Neuronal stem cell (in vitro differentiated cells): ENCODE measurements around the gene TRAF2.
A peak's percentile ranks its signal among the peaks of the same experiment; 100 is the strongest.

Source experiments
- DNase-seq: peaks from one replicate; pipeline ENCODE4 v3.0.0-alpha.2; 2013; ENCODE audit warnings: low spot score
- H2AFZ ChIP-seq: one replicate; pipeline ENCODE4 v1.6.1; 2013; ENCODE audit warnings: mild to moderate bottlenecking, low read length, inconsistent platforms
- H2AK5ac ChIP-seq: 2 replicates; pipeline ENCODE4 v1.6.1; 2013; ENCODE audit warnings: low read depth, mild to moderate bottlenecking, inconsistent platforms, low read length, moderate library complexity, mixed read lengths
- H2BK120ac ChIP-seq: 2 replicates; pipeline ENCODE4 v1.6.1; 2013; ENCODE audit warnings: low read depth, mild to moderate bottlenecking, inconsistent platforms, low read length, moderate library complexity, mixed read lengths
- H2BK12ac ChIP-seq: one replicate; pipeline ENCODE4 v1.6.1; 2013; ENCODE audit warnings: low read length, inconsistent platforms
- H2BK15ac ChIP-seq: 2 replicates; pipeline ENCODE4 v1.6.1; 2013; ENCODE audit warnings: mild to moderate bottlenecking, low read length, inconsistent platforms, mixed read lengths
- H2BK5ac ChIP-seq: one replicate; pipeline ENCODE4 v1.6.1; 2013; ENCODE audit warnings: inconsistent platforms, mild to moderate bottlenecking, low read length, moderate library complexity
- H3K14ac ChIP-seq: one replicate; pipeline ENCODE4 v1.6.1; 2013; ENCODE audit warnings: low read length, inconsistent platforms
- H3K18ac ChIP-seq: 2 replicates; pipeline ENCODE4 v1.6.1; 2013; ENCODE audit warnings: low read length, inconsistent platforms
- H3K23ac ChIP-seq: 2 replicates; pipeline ENCODE4 v1.6.1; 2013; ENCODE audit warnings: low read depth, mild to moderate bottlenecking, mixed read lengths, low read length, inconsistent platforms; ENCODE audit not compliant: poor library complexity
- H3K27ac ChIP-seq: replicated peaks from 3 replicates; pipeline ENCODE4 v1.5.1; 2013; ENCODE audit warnings: low read length, inconsistent platforms
- H3K27me3 ChIP-seq, 3 experiments: 2 replicates each; pipeline ENCODE4 v1.6.1; 2013; ENCODE audit warnings: low read length in 3 of 3, mild to moderate bottlenecking in 2 of 3, inconsistent platforms in 1 of 3, low read depth in 1 of 3, mixed read lengths in 1 of 3, moderate library complexity in 1 of 3; ENCODE audit not compliant: control insufficient read depth in 3 of 3, insufficient read depth in 3 of 3
- H3K36me3 ChIP-seq, 2 donors: replicated peaks in 1 of 2; 2 replicates each; pipeline ENCODE4 v1.6.1; 2013; ENCODE audit warnings: low read length in 2 of 2; ENCODE audit not compliant: control insufficient read depth in 2 of 2, insufficient read depth in 2 of 2
- H3K4ac ChIP-seq: 2 replicates; pipeline ENCODE4 v1.6.1; 2013; ENCODE audit warnings: inconsistent platforms, mild to moderate bottlenecking, low read length, moderate library complexity
- H3K4me1 ChIP-seq, 2 donors: 1 replicate in 1 of 2; 2 replicates in 1 of 2; pipeline ENCODE4 v1.6.1; 2013; ENCODE audit warnings: low read length in 2 of 2, low read depth in 1 of 2; ENCODE audit not compliant: control insufficient read depth in 2 of 2, insufficient read depth in 1 of 2
- H3K4me2 ChIP-seq: one replicate; pipeline ENCODE4 v1.6.1; 2013; ENCODE audit warnings: mild to moderate bottlenecking, low read length, inconsistent platforms; ENCODE audit not compliant: insufficient read depth, poor library complexity, severe bottlenecking
- H3K4me3 ChIP-seq, 2 donors: 2 replicates each; pipeline ENCODE4 v1.5.1; 2013; ENCODE audit warnings: low read length in 2 of 2, mild to moderate bottlenecking in 2 of 2, inconsistent platforms in 1 of 2, moderate library complexity in 1 of 2
- H3K79me1 ChIP-seq: one replicate; pipeline ENCODE4 v1.6.1; 2013; ENCODE audit warnings: low read depth, mild to moderate bottlenecking, inconsistent platforms, low read length, moderate library complexity
- H3K9ac ChIP-seq: one replicate; pipeline ENCODE4 v1.6.1; 2013; ENCODE audit warnings: mild to moderate bottlenecking, low read depth, low read length, inconsistent platforms; ENCODE audit not compliant: poor library complexity
- H3K9me3 ChIP-seq, 2 donors: replicated peaks in 1 of 2; 2 replicates each; pipeline versions ENCODE3 to v1.6.1; 2013; ENCODE audit warnings: low read length in 2 of 2, mild to moderate bottlenecking in 2 of 2, inconsistent platforms in 1 of 2, low read depth in 1 of 2, mixed read lengths in 1 of 2, moderate library complexity in 1 of 2; ENCODE audit not compliant: control insufficient read depth in 2 of 2, insufficient read depth in 1 of 2
- H4K8ac ChIP-seq: one replicate; pipeline ENCODE4 v1.6.1; 2013; ENCODE audit warnings: low read depth, mild to moderate bottlenecking, inconsistent platforms, low read length, moderate library complexity
- H4K91ac ChIP-seq: one replicate; pipeline ENCODE4 v1.6.1; 2013; ENCODE audit warnings: low read length, low read depth, mild to moderate bottlenecking, inconsistent platforms; ENCODE audit not compliant: poor library complexity
- WGBS, 2 donors: extraction: QIAGEN DNeasy Blood & Tissue Kit; methylation state at CpG; one replicate each; pipeline ENCODE4 v1.1.7; 2013; ENCODE audit warnings: missing lambda C conversion rate in 2 of 2, mixed read lengths in 1 of 2; ENCODE audit not compliant: insufficient read length in 2 of 2, insufficient replicate concordance in 1 of 2; ENCODE audit errors: extremely low coverage in 2 of 2; 5-methylcytosine and 5-hydroxymethylcytosine counted together

The TRAF2 gene

DNA sequence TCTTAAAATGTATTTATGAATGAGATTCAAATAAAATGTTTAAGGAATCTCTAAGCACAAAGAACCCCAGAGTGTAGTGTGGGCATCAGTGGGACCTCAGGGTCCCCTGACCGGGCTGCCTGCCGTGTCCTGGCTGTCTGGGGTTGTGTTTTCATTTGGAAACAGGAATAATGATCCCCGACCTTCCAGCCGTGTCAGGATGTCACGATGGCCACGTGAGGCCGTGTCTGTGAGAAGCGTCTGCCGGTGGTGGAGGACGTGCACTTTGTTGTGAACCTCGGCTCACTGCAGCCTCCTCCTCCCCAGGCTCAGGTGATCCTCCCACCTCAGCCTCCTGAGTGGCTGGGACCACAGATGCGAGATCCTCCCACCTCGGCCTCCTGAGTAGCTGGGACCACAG is 4.3 kb downstream of the TRAF2 start:
- H2BK5ac ChIP-seq = no peak overlapping the region
- no peak overlapping the region for H4K8ac ChIP-seq
- no peak overlapping the region for H2AFZ ChIP-seq
- H4K91ac ChIP-seq = no peak overlapping the region
- H3K18ac ChIP-seq = no peak overlapping the region
- no peak overlapping the region for H2AK5ac ChIP-seq
- no CpG with 5 or more reads among the region's 13 CpGs for WGBS, 2 donors
- H3K4ac ChIP-seq = no peak overlapping the region
- peaks cover 3 to 7% of the 10 kb centered on the region in 2 donors for H3K4me1 ChIP-seq
- H3K79me1 ChIP-seq = peaks cover 33% of the 10 kb centered on the region
- no peak overlapping the region for H3K23ac ChIP-seq
- H3K27me3 ChIP-seq = no peaks in the 10 kb centered on the region
- no peak overlapping the region for H3K14ac ChIP-seq
- no peak overlapping the region for H3K4me2 ChIP-seq
- no peak overlapping the region for H3K27ac ChIP-seq
- no peak overlapping the region for H2BK120ac ChIP-seq
- DNase-seq = no peak
- H2BK12ac ChIP-seq = no peak overlapping the region
- no peak overlapping the region for H2BK15ac ChIP-seq
- H3K4me3 ChIP-seq = peak overlapping the region in 1 of 2 donors; percentile 61
- no peaks in the 10 kb centered on the region for H3K9me3 ChIP-seq
- H3K36me3 ChIP-seq = peaks cover 16 to 55% of the 10 kb centered on the region in 2 donors
- H3K9ac ChIP-seq = peak overlapping the region; percentile 21

DNA sequence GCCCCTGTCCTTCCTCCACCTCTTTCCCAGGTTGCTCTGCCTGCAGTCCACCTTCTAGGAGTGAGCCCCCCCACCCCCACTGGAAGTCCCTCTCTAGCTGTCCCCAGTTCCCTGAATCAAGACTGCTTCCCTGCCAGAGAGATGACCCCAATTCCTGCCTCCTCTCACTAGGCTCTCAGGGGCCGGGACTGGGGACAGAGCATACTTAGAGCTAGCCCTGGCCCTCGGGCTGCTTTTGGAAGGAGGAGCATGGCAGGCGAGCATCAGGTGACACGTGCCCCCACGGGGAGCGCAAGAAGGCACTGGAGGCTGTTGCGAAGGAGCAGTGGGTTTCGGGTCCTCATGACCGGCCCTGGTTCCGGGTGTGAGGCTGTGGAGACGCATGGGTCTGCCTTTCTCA is 9.7 kb downstream of the TRAF2 start:
- no peak overlapping the region for H3K4me3 ChIP-seq
- peak overlapping the region; percentile 56 for H3K14ac ChIP-seq
- H3K4me2 ChIP-seq = peak overlapping the region; percentile 2
- no peak overlapping the region for H2AFZ ChIP-seq
- H3K4ac ChIP-seq = no peak overlapping the region
- WGBS, 2 donors = no CpG with 5 or more reads among the region's 11 CpGs
- H3K36me3 ChIP-seq = peaks cover 33 to 65% of the 10 kb centered on the region in 2 donors
- H3K23ac ChIP-seq = peak overlapping the region; percentile 73
- H2BK15ac ChIP-seq = peak overlapping the region; percentile 49
- no peaks in the 10 kb centered on the region for H3K27me3 ChIP-seq
- H3K9ac ChIP-seq = peak overlapping the region; percentile 77
- no peak overlapping the region for H4K91ac ChIP-seq
- no peak overlapping the region for H2BK120ac ChIP-seq
- no peak overlapping the region for H4K8ac ChIP-seq
- no peak overlapping the region for H3K18ac ChIP-seq
- H2BK5ac ChIP-seq = no peak overlapping the region
- peaks cover 25% of the 10 kb centered on the region for H3K79me1 ChIP-seq
- H2AK5ac ChIP-seq = no peak overlapping the region
- no peak overlapping the region for H3K27ac ChIP-seq
- H3K9me3 ChIP-seq = no peaks in the 10 kb centered on the region
- DNase-seq = no peak
- no peak overlapping the region for H2BK12ac ChIP-seq
- peaks cover 0 to 8% of the 10 kb centered on the region in 2 donors for H3K4me1 ChIP-seq

DNA sequence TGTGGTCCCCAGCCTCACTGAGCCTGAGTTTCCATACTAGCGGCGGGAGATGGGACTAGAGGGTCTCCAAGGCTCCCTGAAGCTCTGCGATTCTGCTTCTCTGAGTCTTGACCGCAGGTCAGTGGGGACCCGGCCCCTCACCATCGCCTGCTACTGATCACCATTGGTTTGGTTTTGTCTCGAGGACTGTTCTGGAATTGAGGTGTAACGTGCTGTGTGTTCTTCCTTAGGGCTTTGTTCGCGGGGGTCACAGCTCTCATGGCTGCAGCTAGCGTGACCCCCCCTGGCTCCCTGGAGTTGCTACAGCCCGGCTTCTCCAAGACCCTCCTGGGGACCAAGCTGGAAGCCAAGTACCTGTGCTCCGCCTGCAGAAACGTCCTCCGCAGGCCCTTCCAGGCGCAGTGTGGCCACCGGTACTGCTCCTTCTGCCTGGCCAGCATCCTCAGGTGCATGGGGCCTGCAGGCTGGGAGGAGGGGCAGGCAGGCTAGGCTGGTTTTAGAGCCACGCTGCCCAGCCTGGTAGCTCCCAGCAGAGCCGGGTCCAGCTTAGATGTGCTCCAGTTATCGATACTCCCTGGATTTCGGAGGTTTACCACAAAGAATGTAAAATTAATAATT is 12.3 kb downstream of the TRAF2 start:
- H3K4ac ChIP-seq = no peak overlapping the region
- H3K23ac ChIP-seq = no peak overlapping the region
- no peak overlapping the region for H2BK12ac ChIP-seq
- H3K14ac ChIP-seq = no peak overlapping the region
- H4K91ac ChIP-seq = no peak overlapping the region
- no peak overlapping the region for H2AK5ac ChIP-seq
- H2BK120ac ChIP-seq = no peak overlapping the region
- no CpG with 5 or more reads among the region's 21 CpGs for WGBS, 2 donors
- H3K79me1 ChIP-seq = peaks cover 25% of the 10 kb centered on the region
- no peaks in the 10 kb centered on the region for H3K9me3 ChIP-seq
- H3K27me3 ChIP-seq = no peaks in the 10 kb centered on the region
- H3K4me2 ChIP-seq = no peak overlapping the region
- no peak overlapping the region for H4K8ac ChIP-seq
- H3K27ac ChIP-seq = no peak overlapping the region
- no peak overlapping the region for H3K18ac ChIP-seq
- peaks cover 48 to 72% of the 10 kb centered on the region in 2 donors for H3K36me3 ChIP-seq
- H2BK15ac ChIP-seq = no peak overlapping the region
- H2BK5ac ChIP-seq = no peak overlapping the region
- H3K4me3 ChIP-seq = no peak overlapping the region
- DNase-seq = no peak
- H3K9ac ChIP-seq = no peak overlapping the region
- peaks cover 0 to 8% of the 10 kb centered on the region in 2 donors for H3K4me1 ChIP-seq
- no peak overlapping the region for H2AFZ ChIP-seq

DNA sequence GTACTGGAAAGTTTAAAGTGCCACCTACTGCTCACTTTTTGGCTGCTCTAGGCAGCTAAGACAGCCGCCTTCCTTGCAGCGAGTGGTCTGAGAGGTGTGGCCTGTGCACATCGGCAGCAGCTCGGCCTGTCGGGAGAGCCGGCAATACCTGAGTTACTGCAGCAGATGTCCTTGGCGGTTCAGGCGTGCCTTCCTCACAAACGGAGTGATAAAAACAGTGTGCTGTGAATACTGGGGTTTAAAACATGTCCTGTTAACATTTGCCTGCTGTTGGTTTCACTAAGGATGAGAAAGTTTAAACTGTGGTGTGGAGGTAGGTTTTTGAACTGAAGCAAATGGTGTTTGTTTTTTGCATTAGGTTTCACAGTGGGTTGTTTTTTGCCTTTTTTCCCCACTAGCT is 12.9 kb downstream of the TRAF2 start:
- no peak overlapping the region for H3K4ac ChIP-seq
- no peak overlapping the region for H3K4me3 ChIP-seq
- H4K8ac ChIP-seq = no peak overlapping the region
- H2BK120ac ChIP-seq = no peak overlapping the region
- no peak overlapping the region for H3K4me2 ChIP-seq
- peaks cover 25% of the 10 kb centered on the region for H3K79me1 ChIP-seq
- no peak overlapping the region for H2AFZ ChIP-seq
- no peak for DNase-seq
- peaks cover 48 to 73% of the 10 kb centered on the region in 2 donors for H3K36me3 ChIP-seq
- no peak overlapping the region for H3K27ac ChIP-seq
- no peak overlapping the region for H3K14ac ChIP-seq
- H3K4me1 ChIP-seq = peaks cover 0 to 8% of the 10 kb centered on the region in 2 donors
- no peak overlapping the region for H2BK15ac ChIP-seq
- no CpG with 5 or more reads among the region's 9 CpGs for WGBS, 2 donors
- H2BK12ac ChIP-seq = no peak overlapping the region
- no peak overlapping the region for H3K23ac ChIP-seq
- no peak overlapping the region for H2BK5ac ChIP-seq
- no peak overlapping the region for H2AK5ac ChIP-seq
- H3K9ac ChIP-seq = no peak overlapping the region
- no peak overlapping the region for H4K91ac ChIP-seq
- no peak overlapping the region for H3K18ac ChIP-seq
- H3K9me3 ChIP-seq = no peaks in the 10 kb centered on the region
- H3K27me3 ChIP-seq = no peaks in the 10 kb centered on the region
